Measurements from ENCODE around the gene PLD4. TPM values are rescaled to one million over a fixed set of nuclear protein-coding genes. Genes with fewer than 3 reads are reported as not detected.

Gene PLD4
- total RNA-seq, 6 experiments from 2014 or later, result 0.05 to 0.18 (median 0.11) TPM

GRCh38 chr14:104953097-104953496 lies 28.4 kb downstream of the PLD4 start:
- H3K27ac Mint-ChIP-seq, result no peak overlapping the region
- no peak for TF ChIP-seq CTCF (IDR thresholded peaks at IDR 0.05)
- H3K36me3 Mint-ChIP-seq (ENCODE audit: low read depth), result peaks cover 13% of the 10 kb centered on the region
- peaks cover 8% of the 10 kb centered on the region; the same call in 1 of the 2 replicates for H3K4me1 Mint-ChIP-seq (ENCODE audit: low read depth)
- no peak for DNase-seq
- peaks cover 5% of the 10 kb centered on the region for H3K27me3 Mint-ChIP-seq (ENCODE audit: insufficient read depth)
- no peaks in the 10 kb centered on the region for H3K9me3 Mint-ChIP-seq
- H3K4me3 Mint-ChIP-seq, result no peak overlapping the region

- peaks cover 6% of the 10 kb centered on the region for H3K27me3 Mint-ChIP-seq (ENCODE audit: insufficient read depth)
- no peak overlapping the region for H3K4me3 Mint-ChIP-seq
- peaks cover 8% of the 10 kb centered on the region; the same call in 1 of the 2 replicates for H3K4me1 Mint-ChIP-seq (ENCODE audit: low read depth)
- H3K9me3 Mint-ChIP-seq, result no peaks in the 10 kb centered on the region
- H3K27ac Mint-ChIP-seq, result no peak overlapping the region
- no peak for DNase-seq
- H3K36me3 Mint-ChIP-seq (ENCODE audit: low read depth), result peaks cover 13% of the 10 kb centered on the region
- no peak for TF ChIP-seq CTCF (IDR thresholded peaks at IDR 0.05)
Measured at GRCh38 chr14:104953896-104954656, 29.4 kb downstream of the PLD4 start.

- no peak for TF ChIP-seq CTCF (IDR thresholded peaks at IDR 0.05)
- H3K4me1 Mint-ChIP-seq (ENCODE audit: low read depth), result peaks cover 8% of the 10 kb centered on the region; the same call in 1 of the 2 replicates
- no peak overlapping the region for H3K27ac Mint-ChIP-seq
- no peaks in the 10 kb centered on the region for H3K9me3 Mint-ChIP-seq
- H3K36me3 Mint-ChIP-seq (ENCODE audit: low read depth), result peaks cover 13% of the 10 kb centered on the region
- no peak overlapping the region for H3K4me3 Mint-ChIP-seq
- peaks cover 6% of the 10 kb centered on the region for H3K27me3 Mint-ChIP-seq (ENCODE audit: insufficient read depth)
- no peak for DNase-seq
Measured at GRCh38 chr14:104954746-104955395, 30.2 kb downstream of the PLD4 start.

GRCh38 chr14:104955396-104955770 lies 30.7 kb downstream of the PLD4 start:
- no peak for TF ChIP-seq CTCF (IDR thresholded peaks at IDR 0.05)
- Mint-ChIP-seq H3K9me3 (no peaks in the 10 kb centered on the region), H3K4me1 (ENCODE audit: low read depth) (peaks cover 8% of the 10 kb centered on the region; the same call in 1 of the 2 replicates), H3K4me3 (no peak overlapping the region), H3K36me3 (ENCODE audit: low read depth) (peaks cover 13% of the 10 kb centered on the region), H3K27me3 (ENCODE audit: insufficient read depth) (peaks cover 6% of the 10 kb centered on the region), H3K27ac (no peak overlapping the region)
- DNase-seq, result no peak

GRCh38 chr14:104956290-104956890 lies 31.7 kb downstream of the PLD4 start:
- no peak for TF ChIP-seq CTCF (IDR thresholded peaks at IDR 0.05)
- no peak for DNase-seq
- Mint-ChIP-seq H3K4me3 (no peak overlapping the region), H3K27me3 (ENCODE audit: insufficient read depth) (peaks cover 6% of the 10 kb centered on the region), H3K4me1 (ENCODE audit: low read depth) (peaks cover 8% of the 10 kb centered on the region; the same call in 1 of the 2 replicates), H3K9me3 (no peaks in the 10 kb centered on the region), H3K27ac (no peak overlapping the region), H3K36me3 (ENCODE audit: low read depth) (peaks cover 13% of the 10 kb centered on the region)
